GM23248 (cell line): ENCODE results near the gene CCDC170. TPM values are rescaled to one million over a fixed set of nuclear protein-coding genes. Genes with fewer than 3 reads are reported as not detected.

ENCODE experiments used
- DNase-seq: peaks from one replicate; pipeline ENCODE4 v3.0.0-alpha.2; 2015
- H2AFZ ChIP-seq: fragments of 200-600 bp; sonication (generic); 2 replicates; pipeline ENCODE4 v1.6.1; 2016; ENCODE audit warnings: antibody characterized with exemption
- H3F3A ChIP-seq: fragments of 200-600 bp; sonication (generic); 2 replicates; pipeline ENCODE4 v1.6.1; 2016; ENCODE audit warnings: mild to moderate bottlenecking, antibody characterized with exemption, mixed run types; ENCODE audit not compliant: insufficient read depth
- H3K27ac ChIP-seq: fragments of 200-600 bp; sonication (generic); 2 replicates; pipeline ENCODE4 v1.5.1; 2016; ENCODE audit warnings: mild to moderate bottlenecking
- H3K27me3 ChIP-seq: fragments of 200-600 bp; sonication (generic); replicated peaks from 2 replicates; pipeline ENCODE4 v1.6.1; 2016; ENCODE audit warnings: mild to moderate bottlenecking; ENCODE audit not compliant: insufficient read depth
- H3K36me3 ChIP-seq: fragments of 200-600 bp; sonication (generic); 2 replicates; pipeline ENCODE4 v1.6.1; 2016; ENCODE audit warnings: low read depth, mild to moderate bottlenecking
- H3K4me1 ChIP-seq: fragments of 200-600 bp; sonication (generic); 2 replicates; pipeline ENCODE4 v1.6.1; 2016; ENCODE audit warnings: mild to moderate bottlenecking; ENCODE audit not compliant: insufficient read depth
- H3K4me2 ChIP-seq: fragments of 200-600 bp; sonication (generic); one replicate; pipeline ENCODE4 v1.6.1; 2016; ENCODE audit warnings: mild to moderate bottlenecking; ENCODE audit not compliant: unreplicated experiment
- H3K4me3 ChIP-seq: fragments of 200-600 bp; sonication (generic); 2 replicates; pipeline ENCODE4 v1.5.1; 2016; ENCODE audit warnings: mild to moderate bottlenecking
- H3K79me2 ChIP-seq: fragments of 200-600 bp; sonication (generic); 2 replicates; pipeline ENCODE4 v1.6.1; 2016; ENCODE audit warnings: mild to moderate bottlenecking; ENCODE audit not compliant: insufficient read depth
- H3K9ac ChIP-seq: fragments of 200-600 bp; sonication (generic); 2 replicates; pipeline ENCODE4 v1.6.1; 2016; ENCODE audit warnings: mild to moderate bottlenecking
- H3K9me2 ChIP-seq: fragments of 200-600 bp; sonication (generic); 2 replicates; pipeline ENCODE4 v1.6.1; 2016; ENCODE audit warnings: mixed run types, mild to moderate bottlenecking, moderate library complexity; ENCODE audit not compliant: insufficient read depth
- H3K9me3 ChIP-seq: fragments of 200-600 bp; sonication (generic); one replicate; pipeline ENCODE4 v1.6.1; 2017; ENCODE audit warnings: low read depth
- H4K20me1 ChIP-seq: fragments of 200-600 bp; sonication (generic); 2 replicates; pipeline ENCODE4 v1.6.0; 2016; ENCODE audit not compliant: insufficient read depth
- EZH2 ChIP-seq: fragments of 200-600 bp; sonication (generic); IDR thresholded peaks from 2 replicates; pipeline ENCODE4 v1.6.1; 2018; ENCODE audit warnings: antibody characterized with exemption, mild to moderate bottlenecking; ENCODE audit not compliant: insufficient read depth, poor library complexity, severe bottlenecking
- EZH2phosphoT487 ChIP-seq: fragments of 200-600 bp; sonication (generic); IDR thresholded peaks from 2 replicates; pipeline ENCODE4 v1.6.1; 2018; ENCODE audit warnings: antibody characterized with exemption, moderate library complexity, mild to moderate bottlenecking, low read depth; ENCODE audit not compliant: insufficient read depth
- WGBS, 2 experiments: methylation state at CpG; one replicate each; pipeline ENCODE4 v1.1.6; 2015 to 2017; ENCODE audit warnings: low lambda C conversion rate in 2 of 2, low coverage in 1 of 2; ENCODE audit errors: missing lambda C conversion rate in 2 of 2; 5-methylcytosine and 5-hydroxymethylcytosine counted together
- in situ Hi-C: fragments of 300-500 bp; cut with MboI; formaldehyde crosslinking; loops from 2 replicates; pipeline ENCODE4 v1.15.0; 2020
- polyA plus RNA-seq: library from polyadenylated mRNA; unstranded; fragments of >200 nt; fragmentation: Nextera tagmentation; extraction: Ambion mirVana; gene quantifications from 2 replicates; pipeline ENCODE4 v1.2.1, GENCODE V29; 2016
- total RNA-seq: library from RNA; depleted of rRNA; stranded (reverse); fragments of >200 nt; shearing (Covaris generic); gene quantifications from 2 replicates; pipeline ENCODE4 v1.2.3, GENCODE V29; 2014

CCDC170 gene
- total and polyA plus RNA-seq, 2 experiments from 2014 or later = 0.11 to 0.49 TPM

DNA sequence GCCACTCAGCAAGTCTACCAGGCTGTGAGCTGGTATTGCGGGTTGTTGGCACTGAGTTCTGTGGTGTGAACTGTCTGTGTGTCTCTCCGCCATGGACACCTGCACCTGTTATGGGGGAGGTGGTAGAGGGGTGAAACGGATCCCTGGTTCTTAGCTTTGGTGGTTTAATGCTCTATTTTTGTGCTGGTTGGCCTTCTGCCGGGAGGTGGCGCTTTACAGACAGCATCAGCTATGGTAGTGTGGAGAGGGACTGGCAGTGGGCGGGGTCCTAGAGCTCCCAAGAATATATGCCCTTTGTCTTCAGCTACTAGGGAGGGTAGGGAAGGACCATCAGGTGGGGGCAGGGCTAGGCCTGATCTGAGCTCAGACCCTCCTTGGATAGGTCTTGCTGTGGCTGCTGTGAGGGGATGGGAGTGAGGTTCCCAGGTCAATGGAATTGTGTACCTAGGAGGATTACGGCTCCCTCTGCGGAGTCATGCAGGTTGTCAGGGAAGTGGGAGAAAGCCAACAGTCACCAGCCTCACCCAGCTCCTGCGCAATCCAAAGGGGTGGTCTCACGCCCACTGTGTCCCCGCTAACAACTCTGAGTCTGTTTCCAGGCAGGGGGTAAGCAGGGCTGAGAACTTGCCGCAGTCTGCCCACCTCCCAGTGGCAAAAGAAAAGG is 154.3 kb downstream of the CCDC170 start:
- Histone ChIP-seq H4K20me1 (no peaks in the 10 kb centered on the region), H3K9me2 (no peaks in the 10 kb centered on the region), H3K9ac (no peak overlapping the region), H3F3A (no peaks in the 10 kb centered on the region), H3K79me2 (no peaks in the 10 kb centered on the region), H2AFZ (no peak overlapping the region), H3K36me3 (no peaks in the 10 kb centered on the region), H3K4me1 (no peaks in the 10 kb centered on the region), H3K27ac (no peak overlapping the region), H3K4me3 (no peak overlapping the region), H3K4me2 (no peak overlapping the region), H3K9me3 (no peaks in the 10 kb centered on the region), H3K27me3 (0 out of 2 replicates have a peak, but pooled peaks cover 12% of the 10 kb centered on the region)
- DNase-seq = peak; percentile 33
- TF ChIP-seq EZH2phosphoT487 = no peak
- TF ChIP-seq EZH2 = no peak
- WGBS, 2 experiments = 68 to 71% methylated on average over 12 of the region's 12 CpGs
- in situ Hi-C loops = no loop called here

DNA sequence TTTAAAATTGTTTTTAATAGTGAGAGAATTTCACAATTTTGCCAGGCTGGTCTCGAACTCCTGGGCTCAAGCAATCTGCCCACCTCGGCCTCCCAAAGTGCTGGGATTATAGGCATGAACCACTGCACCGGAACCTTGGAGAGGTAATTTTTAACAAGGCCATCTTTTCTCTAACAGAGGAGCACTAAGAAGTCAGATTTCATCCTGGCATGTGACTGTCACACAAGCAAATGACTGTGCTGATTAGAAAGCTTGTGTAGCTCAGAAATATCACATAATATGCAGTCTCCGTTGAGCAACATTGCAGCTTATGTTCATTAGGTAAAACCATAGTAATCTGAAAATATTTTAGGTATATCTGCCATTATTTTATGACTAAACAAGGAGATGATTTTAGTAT is 156.0 kb downstream of the CCDC170 start:
- no peak for DNase-seq
- 56 to 66% methylated on average over 4 of the region's 4 CpGs for whole genome bisulfite sequencing, 2 experiments
- no peak overlapping the region for H3K4me2 ChIP-seq
- no peak overlapping the region for H3K27ac ChIP-seq
- no peak overlapping the region for H3K4me3 ChIP-seq
- 0 out of 2 replicates have a peak, but pooled peaks cover 12% of the 10 kb centered on the region for H3K27me3 ChIP-seq
- H3K9ac ChIP-seq = no peak overlapping the region
- no peaks in the 10 kb centered on the region for H4K20me1 ChIP-seq
- no peak for TF ChIP-seq EZH2phosphoT487
- no peak for TF ChIP-seq EZH2
- no peaks in the 10 kb centered on the region for H3F3A ChIP-seq
- no peaks in the 10 kb centered on the region for H3K36me3 ChIP-seq
- in situ Hi-C loops = no loop called here
- H3K4me1 ChIP-seq = no peaks in the 10 kb centered on the region
- H3K9me3 ChIP-seq = no peaks in the 10 kb centered on the region
- H3K9me2 ChIP-seq = no peaks in the 10 kb centered on the region
- H2AFZ ChIP-seq = no peak overlapping the region
- H3K79me2 ChIP-seq = no peaks in the 10 kb centered on the region

- Histone ChIP-seq H4K20me1 (no peaks in the 10 kb centered on the region), H3K27ac (no peak overlapping the region), H3F3A (no peaks in the 10 kb centered on the region), H3K9ac (no peak overlapping the region), H3K79me2 (no peaks in the 10 kb centered on the region), H3K9me2 (no peaks in the 10 kb centered on the region), H3K9me3 (no peaks in the 10 kb centered on the region), H3K4me1 (no peaks in the 10 kb centered on the region), H3K36me3 (0 out of 2 replicates have a peak, but pooled peaks cover 3% of the 10 kb centered on the region), H3K4me3 (no peak overlapping the region), H3K4me2 (no peak overlapping the region), H3K27me3 (0 out of 2 replicates have a peak, but pooled peaks cover 12% of the 10 kb centered on the region), H2AFZ (no peak overlapping the region)
- no peak for DNase-seq
- in situ Hi-C loops = no loop called here
- WGBS, 2 experiments = 71 to 73% methylated on average over 3 of the region's 3 CpGs
- TF ChIP-seq EZH2 = no peak
Observed at GRCh38 chr6:151651639-151652038, 157.8 kb downstream of the CCDC170 start.

GRCh38 chr6:151652325-151652724 is 158.5 kb downstream of the CCDC170 start:
- in situ Hi-C loops = no loop called here
- Histone ChIP-seq H4K20me1 (no peaks in the 10 kb centered on the region), H3K9me3 (no peaks in the 10 kb centered on the region), H3K27me3 (0 out of 2 replicates have a peak, but pooled peaks cover 6% of the 10 kb centered on the region), H3K9ac (no peak overlapping the region), H3K4me3 (no peak overlapping the region), H3K4me1 (no peaks in the 10 kb centered on the region), H3K79me2 (no peaks in the 10 kb centered on the region), H3K36me3 (0 out of 2 replicates have a peak, but pooled peaks cover 3% of the 10 kb centered on the region), H3F3A (no peaks in the 10 kb centered on the region), H3K4me2 (no peak overlapping the region), H3K27ac (no peak overlapping the region), H2AFZ (no peak overlapping the region), H3K9me2 (no peaks in the 10 kb centered on the region)
- WGBS, 2 experiments = 2 to 3% methylated on average over 2 of the region's 2 CpGs
- DNase-seq = no peak
- TF ChIP-seq EZH2phosphoT487 = no peak
- TF ChIP-seq EZH2 = no peak
